ENCODE data around the gene FAM171A1.

FAM171A1 gene

GRCh38 chr10:15370212-15370855, 755 bp downstream of the FAM171A1 start:
- DNase-seq = no peak

GRCh38 chr10:15369256-15370211, 1.6 kb downstream of the FAM171A1 start:
- DNase-seq = no peak

- no peak for DNase-seq
These were observed 2.8 kb downstream of the FAM171A1 start for GRCh38 chr10:15368101-15368855.

- no peak for DNase-seq
These were observed 3.6 kb downstream of the FAM171A1 start for GRCh38 chr10:15367296-15368085.

GRCh38 chr10:15365692-15366091, 5.4 kb downstream of the FAM171A1 start:
- DNase-seq = no peak

GRCh38 chr10:15364001-15364400, 7.1 kb downstream of the FAM171A1 start:
- DNase-seq = no peak

- no peak for DNase-seq
These were observed 8.1 kb downstream of the FAM171A1 start for GRCh38 chr10:15363031-15363430.

GRCh38 chr10:15361131-15361530, 10.0 kb downstream of the FAM171A1 start:
- DNase-seq = no peak

- no peak for DNase-seq
These were observed 10.5 kb downstream of the FAM171A1 start for GRCh38 chr10:15360566-15360965.

- DNase-seq = no peak
These were observed 17.5 kb downstream of the FAM171A1 start for GRCh38 chr10:15353471-15354017.

- no peak for DNase-seq
These were observed 18.3 kb downstream of the FAM171A1 start for GRCh38 chr10:15352836-15353235.

GRCh38 chr10:15352201-15352600, 18.9 kb downstream of the FAM171A1 start:
- DNase-seq = no peak

GRCh38 chr10:15351099-15351820, 19.8 kb downstream of the FAM171A1 start:
- no peak for DNase-seq

GRCh38 chr10:15349112-15349511, 22.0 kb downstream of the FAM171A1 start:
- DNase-seq = no peak

GRCh38 chr10:15348579-15348978, 22.5 kb downstream of the FAM171A1 start:
- no peak for DNase-seq

- DNase-seq = no peak
These were observed 23.9 kb downstream of the FAM171A1 start for GRCh38 chr10:15347150-15347549.

GRCh38 chr10:15346440-15347141, 24.5 kb downstream of the FAM171A1 start:
- DNase-seq = no peak

GRCh38 chr10:15345450-15345849, 25.6 kb downstream of the FAM171A1 start:
- DNase-seq = no peak

- no peak for DNase-seq
These were observed 26.2 kb downstream of the FAM171A1 start for GRCh38 chr10:15344876-15345285.

- no peak for DNase-seq
These were observed 26.7 kb downstream of the FAM171A1 start for GRCh38 chr10:15344256-15344875.
